ENCODE results near the gene LRP6.
"Not testable (repeated sequence)": the region's sequence is repeated elsewhere in the genome, so short reads cannot be mapped to it uniquely, and the experiment has no call there.

The LRP6 gene

GRCh38 chr12:12266873-12267741, at the start of gene LRP6:
Gene LRP6 (minus strand): TSS chr12:12267044. CDS start chr12:12266735, 309 bp downstream.
- peak; percentile 56 for DNase-seq

- DNase-seq: no peak
These were observed 49.0 kb upstream of the LRP6 start for GRCh38 chr12:12315838-12316237.

- not testable (repeated sequence) for DNase-seq
These were observed 43.9 kb upstream of the LRP6 start for GRCh38 chr12:12310695-12311094.

GRCh38 chr12:12305568-12306300, 38.9 kb upstream of the LRP6 start:
- no peak for DNase-seq

GRCh38 chr12:12302976-12303375, 36.1 kb upstream of the LRP6 start:
- no peak for DNase-seq

- DNase-seq: no peak
These were observed 34.3 kb upstream of the LRP6 start for GRCh38 chr12:12301122-12301521.

- no peak for DNase-seq
These were observed 30.5 kb upstream of the LRP6 start for GRCh38 chr12:12297201-12297830.

GRCh38 chr12:12294215-12295005, 27.6 kb upstream of the LRP6 start:
- DNase-seq: no peak

- DNase-seq: no peak
These were observed 23.4 kb upstream of the LRP6 start for GRCh38 chr12:12290206-12290605.

GRCh38 chr12:12286441-12286840, 19.6 kb upstream of the LRP6 start:
- no peak for DNase-seq

- no peak for DNase-seq
These were observed 16.0 kb upstream of the LRP6 start for GRCh38 chr12:12282761-12283425.

GRCh38 chr12:12282202-12282601, 15.4 kb upstream of the LRP6 start:
- DNase-seq: no peak

- DNase-seq: no peak
These were observed 14.3 kb upstream of the LRP6 start for GRCh38 chr12:12281134-12281533.

GRCh38 chr12:12278899-12279298, 12.1 kb upstream of the LRP6 start:
- no peak for DNase-seq

- no peak for DNase-seq
These were observed 9.0 kb upstream of the LRP6 start for GRCh38 chr12:12275874-12276273.

GRCh38 chr12:12273291-12273957, 6.6 kb upstream of the LRP6 start:
- DNase-seq: no peak

GRCh38 chr12:12272869-12273268, 6.0 kb upstream of the LRP6 start:
- DNase-seq: no peak

GRCh38 chr12:12270226-12270625, 3.4 kb upstream of the LRP6 start:
- DNase-seq: no peak

GRCh38 chr12:12267742-12268200, 927 bp upstream of the LRP6 start:
- no peak for DNase-seq

- no peak for DNase-seq
These were observed 413 bp downstream of the LRP6 start for GRCh38 chr12:12266389-12266872.

All from DMS 273 treated with DMSO at 0.1 percent for 48 hours (cell line).